Spleen (tissue), 7 donors: ENCODE measurements around the gene FOXD2.

ENCODE experiments used
- CTCF ChIP-seq, 11 experiments: fragments of 200-600 bp in 7 of 11; fragments of 450-650 bp in 4 of 11; sonication (generic) in 4 of 11; IDR thresholded peaks in 8 of 11; conservative IDR thresholded peaks in 3 of 11; 1 replicate in 7 of 11; 2 replicates in 4 of 11; pipeline versions ENCODE4 v1.4.0 to v1.8.0; 2016 to 2021; ENCODE audit warnings: antibody characterized with exemption in 11 of 11, inconsistent platforms in 4 of 11, mild to moderate bottlenecking in 1 of 11
- POLR2A ChIP-seq, 3 donors: fragments of 450-650 bp; IDR thresholded peaks; one replicate each; pipeline ENCODE4 v1.5.1; 2017; ENCODE audit warnings: antibody characterized with exemption in 3 of 3, mild to moderate bottlenecking in 1 of 3
- POLR2AphosphoS5 ChIP-seq, 3 donors: sonication (generic); formaldehyde crosslinking; IDR thresholded peaks; one replicate each; pipeline ENCODE4 v1.5.1; 2017; ENCODE audit warnings: antibody characterized with exemption in 3 of 3
- donor health status: DM: no; HTN: no; CAD: no; lungs with moderate emphysema.
- donor health status: DM: no; HTN: no; CAD: no.
- donor health status: DM: no; HTN: no; CAD: no.

- TF ChIP-seq POLR2A (IDR thresholded peaks at IDR 0.05): no peak
- no peak for TF ChIP-seq CTCF (IDR thresholded peaks at IDR 0.05 in 8 of 11, conservative IDR thresholded peaks at IDR 0.05 in 3 of 11)
- TF ChIP-seq POLR2AphosphoS5 (IDR thresholded peaks at IDR 0.05): no peak
Measured at GRCh38 chr1:47412437-47412836, 25.4 kb upstream of the FOXD2 start.
